GM21390 (cell line): ENCODE measurements around the gene TAS2R1.
"Not testable (repeated sequence)": the region's sequence is repeated elsewhere in the genome, so short reads cannot be mapped to it uniquely, and the experiment has no call there.

Experiments used
- ATAC-seq: cut with Tn5 transposase; IDR thresholded peaks from one replicate; pipeline ENCODE4 v1.9.1; 2021; ENCODE audit not compliant: unreplicated experiment

TAS2R1 gene

GRCh38 chr5:9623661-9624060, 6.5 kb downstream of the TAS2R1 start:
- ATAC-seq, result no peak

DNA sequence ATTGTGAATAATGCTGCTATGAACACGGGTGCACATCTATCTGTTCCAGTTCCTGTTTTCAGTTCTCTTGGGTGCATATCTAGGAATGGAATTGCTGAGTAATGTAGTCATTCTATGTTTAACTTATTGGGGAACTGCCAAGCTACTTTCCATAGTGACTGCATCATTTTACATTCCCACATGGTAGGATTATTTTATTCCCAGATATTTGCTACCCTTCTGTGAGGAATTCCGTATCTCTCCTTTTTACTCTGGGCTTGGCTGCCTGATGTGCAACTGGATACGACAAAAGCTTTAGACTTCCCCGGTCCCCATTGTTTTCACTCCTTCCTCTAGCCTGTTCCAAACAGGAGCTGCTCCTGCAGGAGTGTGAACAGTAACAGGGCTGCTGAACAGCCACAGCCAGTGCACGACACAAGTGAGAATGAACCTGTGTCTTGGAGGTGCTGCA, 7.2 kb downstream of the TAS2R1 start:
- no peak for ATAC-seq

DNA sequence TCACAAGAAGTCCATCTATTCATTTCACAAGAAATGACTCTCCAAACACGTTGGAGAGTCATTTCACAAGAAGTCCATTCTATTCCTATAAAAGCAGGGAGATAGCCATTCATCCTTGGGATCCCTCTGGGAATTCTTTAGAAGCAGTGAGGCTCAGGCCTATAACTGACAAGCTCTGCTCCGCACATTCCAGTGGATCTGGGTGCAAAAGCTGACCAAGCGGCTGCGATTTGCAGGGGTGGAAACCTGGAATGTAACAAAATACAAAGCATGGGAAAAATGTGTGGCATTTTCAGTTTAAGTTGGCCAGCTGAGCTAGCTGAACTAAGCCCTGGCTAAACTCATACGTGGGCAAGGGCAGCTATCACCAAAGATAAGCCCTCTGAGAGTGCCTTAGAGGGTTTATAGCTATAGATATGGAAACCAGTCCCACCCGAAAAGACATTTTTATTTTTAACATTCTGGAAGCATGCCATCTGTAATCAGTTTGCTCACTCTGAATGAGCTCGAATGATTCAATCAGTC, 8.7 kb downstream of the TAS2R1 start:
- ATAC-seq, result no peak

DNA sequence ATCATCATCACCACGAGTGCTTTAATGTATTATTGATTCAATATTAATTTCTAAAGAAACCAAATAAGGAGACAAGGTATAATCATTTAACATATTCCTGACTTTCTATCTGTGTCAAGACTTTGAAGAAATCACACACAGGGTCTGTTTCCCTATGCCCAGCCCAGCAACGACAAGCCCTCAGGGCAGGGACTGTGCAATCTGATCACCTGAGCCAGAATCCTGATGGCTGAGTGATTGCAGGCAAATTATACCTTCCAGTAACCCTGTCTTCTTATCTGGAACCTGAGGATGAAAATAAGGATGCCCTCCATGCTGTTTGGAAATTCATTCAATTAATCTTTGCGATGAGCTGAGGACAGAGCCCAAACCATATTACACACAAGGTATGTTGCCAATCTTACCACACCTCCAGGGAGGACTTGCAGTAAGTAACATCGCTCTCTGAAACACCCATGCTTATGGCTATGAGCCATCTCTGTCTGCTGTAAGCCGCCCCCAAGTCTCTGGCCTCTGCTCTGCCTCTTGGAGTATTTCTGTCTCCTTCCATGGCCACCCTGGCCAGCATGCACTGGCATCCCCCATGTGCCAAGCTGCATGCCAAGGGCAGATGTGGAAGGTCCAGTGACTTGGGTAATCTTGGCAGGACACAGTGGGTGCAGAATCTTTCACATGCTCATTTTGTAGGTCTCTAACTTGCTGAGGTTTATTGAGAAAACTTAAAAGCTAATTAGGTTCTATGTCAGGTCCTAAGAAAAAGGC, 10.6 kb downstream of the TAS2R1 start:
- ATAC-seq, result no peak

DNA sequence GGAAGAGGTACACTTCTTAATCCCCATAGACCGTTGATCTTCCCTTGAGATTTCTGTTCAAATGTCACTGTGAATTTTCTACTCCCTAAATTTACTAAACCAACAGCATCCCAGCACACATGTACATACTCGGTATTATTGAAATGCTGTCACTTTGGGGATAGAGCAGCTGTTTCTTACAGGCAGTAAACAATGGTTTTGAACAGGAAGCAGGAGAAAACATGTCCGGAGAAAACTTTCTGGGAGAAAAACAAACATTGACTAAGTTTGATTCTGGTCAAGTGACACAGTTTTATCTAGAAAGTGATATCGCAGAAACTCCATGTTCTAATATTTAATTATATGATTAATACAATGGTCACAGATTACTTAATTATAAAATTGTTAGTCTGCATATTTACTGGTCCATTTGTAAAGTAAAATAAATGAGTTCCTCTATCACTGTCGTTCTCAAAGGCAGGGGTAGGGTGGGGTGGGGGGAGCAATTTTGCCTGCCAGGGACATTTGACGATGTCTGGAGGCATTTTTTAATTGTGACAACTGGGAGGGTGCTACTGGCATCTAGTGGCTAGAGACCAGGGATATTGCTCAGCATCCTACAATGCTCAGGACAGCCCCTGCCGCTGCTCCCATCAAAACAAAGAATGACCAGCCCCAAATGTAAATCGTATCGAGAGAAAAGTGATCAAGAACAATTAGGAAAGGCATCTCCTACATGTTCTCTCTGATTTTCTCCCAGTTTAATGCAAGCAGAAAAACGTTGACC, 12.2 kb downstream of the TAS2R1 start:
- ATAC-seq, result no peak

DNA sequence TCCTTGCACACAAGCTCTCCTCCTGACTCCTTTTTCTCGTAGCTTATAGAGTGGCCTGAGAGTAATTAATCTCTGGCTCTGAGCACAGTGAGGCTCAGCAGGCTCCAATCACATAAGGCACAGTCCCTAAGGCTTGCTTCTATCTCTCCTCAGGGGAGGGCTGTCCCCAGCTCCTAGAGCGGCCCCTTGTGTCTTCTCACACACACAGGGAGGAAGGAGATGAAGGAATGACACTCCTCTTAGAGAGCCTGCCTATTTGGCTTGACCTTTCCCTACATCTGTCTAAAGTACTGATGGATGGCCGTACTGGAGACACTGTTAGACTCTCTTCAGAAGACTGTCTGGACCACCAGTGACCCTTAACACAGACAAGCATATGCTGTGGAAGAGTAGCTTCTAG, 12.9 kb downstream of the TAS2R1 start:
- ATAC-seq, result no peak

DNA sequence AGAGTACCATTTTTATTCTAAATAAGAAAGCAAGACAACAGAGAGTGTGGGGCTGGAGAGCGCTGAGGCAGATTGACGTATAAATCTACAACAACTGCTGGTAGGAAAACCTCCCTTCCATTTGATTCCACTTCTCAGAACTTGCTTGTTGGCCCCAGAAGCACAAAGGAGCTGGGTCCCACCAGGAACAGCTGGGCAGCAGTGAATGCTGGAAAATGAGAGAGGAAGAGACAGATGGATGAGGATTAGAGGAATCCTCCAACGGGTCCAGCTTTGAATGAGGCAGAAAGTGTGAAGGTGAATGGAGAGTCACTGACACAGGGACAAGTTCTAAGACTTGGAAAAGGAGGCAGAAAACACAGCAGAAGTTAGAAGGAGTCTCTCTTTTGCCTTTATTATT, 14.8 kb downstream of the TAS2R1 start:
- no peak for ATAC-seq

GRCh38 chr5:9613360-9613759, 16.8 kb downstream of the TAS2R1 start:
- no peak for ATAC-seq

- ATAC-seq, result no peak
Observed at GRCh38 chr5:9610969-9611368, 19.2 kb downstream of the TAS2R1 start.

DNA sequence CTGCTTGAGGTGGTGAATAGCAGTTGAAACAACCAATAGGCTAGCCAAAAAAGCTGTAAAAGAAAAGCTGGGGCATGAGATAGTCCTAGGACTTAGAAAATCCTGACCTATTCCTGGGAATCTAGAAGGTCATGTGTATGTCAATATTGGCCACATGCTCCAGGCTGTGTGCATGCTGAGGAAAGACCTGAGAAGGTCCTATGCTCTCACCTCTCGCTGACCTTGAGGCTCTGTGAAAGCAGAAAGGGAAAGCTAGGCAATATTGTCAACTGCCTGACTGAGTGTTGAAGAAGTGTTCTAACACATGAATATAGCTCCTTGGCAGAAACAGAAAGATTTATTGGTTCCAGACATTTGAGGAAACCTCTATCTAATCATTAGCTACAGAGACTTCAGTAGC, 19.8 kb downstream of the TAS2R1 start:
- ATAC-seq, result no peak

GRCh38 chr5:9608093-9608492, 22.1 kb downstream of the TAS2R1 start:
- no peak for ATAC-seq

GRCh38 chr5:9605041-9605838, 24.9 kb downstream of the TAS2R1 start:
- ATAC-seq, result no peak

DNA sequence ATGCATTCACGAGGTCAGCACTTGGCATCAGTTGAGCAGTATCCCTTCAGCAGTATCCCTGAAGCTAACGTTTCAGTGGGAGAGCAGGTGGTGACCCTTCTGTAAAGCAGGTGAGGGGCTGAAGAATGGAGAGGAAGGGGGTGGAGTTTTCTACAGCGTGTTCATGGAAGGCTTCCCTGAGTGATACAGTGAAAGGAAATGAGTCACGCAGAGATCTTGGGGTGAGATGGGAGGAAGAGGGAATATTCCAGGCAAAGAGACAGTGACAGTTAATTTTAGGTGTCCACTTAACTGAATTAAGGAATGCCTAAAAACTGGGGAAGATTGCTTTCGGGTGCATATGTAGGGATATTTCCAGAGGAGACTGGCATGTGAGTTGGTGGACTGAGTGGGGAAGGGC, 25.7 kb downstream of the TAS2R1 start:
- no peak for ATAC-seq

DNA sequence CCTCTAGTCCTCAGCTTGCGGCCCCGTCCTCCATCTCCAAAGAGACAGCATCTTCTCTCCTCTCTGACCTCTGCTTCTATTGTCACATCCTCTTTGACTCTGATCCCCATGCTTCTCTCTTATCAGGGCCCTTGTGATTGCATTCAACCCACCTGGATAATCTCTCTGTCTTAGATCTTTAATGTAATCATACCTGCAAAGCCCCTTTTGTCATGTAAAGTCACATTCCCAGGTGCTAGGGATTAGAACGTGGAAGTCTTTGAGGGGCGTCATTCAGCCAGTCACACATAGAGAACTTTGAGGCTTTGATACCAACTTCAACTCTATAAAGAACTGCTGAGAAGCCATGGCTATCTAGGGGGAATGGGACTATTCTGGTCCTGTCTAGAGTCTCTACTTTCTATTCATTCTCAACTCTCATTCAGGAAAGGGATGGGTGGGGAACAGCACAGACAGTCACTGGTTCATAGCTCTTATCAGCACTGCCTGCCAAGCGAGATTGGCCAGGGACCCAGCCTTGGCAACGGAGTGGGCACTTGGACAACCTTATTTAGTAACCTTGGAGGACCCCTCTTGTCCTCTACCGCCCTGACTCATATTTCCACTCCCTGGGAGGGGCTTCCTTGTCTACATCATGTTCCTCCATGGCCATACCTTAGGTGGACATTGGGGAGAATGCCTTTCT, 29.0 kb downstream of the TAS2R1 start:
- ATAC-seq, result no peak

GRCh38 chr5:9599391-9599790, 30.8 kb downstream of the TAS2R1 start:
- no peak for ATAC-seq

DNA sequence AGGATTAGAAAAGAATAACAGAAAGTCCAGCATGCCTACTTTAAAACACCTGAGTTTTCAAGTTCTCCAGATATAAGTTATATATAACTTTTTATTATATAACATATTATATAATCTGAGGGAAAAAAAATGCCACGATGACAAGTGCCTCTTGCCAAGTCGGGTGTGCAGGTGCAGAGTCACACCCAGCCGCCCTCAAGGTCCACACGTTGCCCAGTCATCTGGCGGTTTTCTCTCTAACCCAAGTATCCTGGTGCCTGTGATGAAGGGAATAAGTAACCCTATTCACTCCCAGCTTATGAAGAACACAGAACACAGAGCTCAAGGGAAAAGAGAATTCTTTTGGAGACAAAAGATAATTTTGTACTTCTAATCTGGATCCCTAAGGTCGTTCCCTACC, 31.8 kb downstream of the TAS2R1 start:
- not testable (repeated sequence) for ATAC-seq

DNA sequence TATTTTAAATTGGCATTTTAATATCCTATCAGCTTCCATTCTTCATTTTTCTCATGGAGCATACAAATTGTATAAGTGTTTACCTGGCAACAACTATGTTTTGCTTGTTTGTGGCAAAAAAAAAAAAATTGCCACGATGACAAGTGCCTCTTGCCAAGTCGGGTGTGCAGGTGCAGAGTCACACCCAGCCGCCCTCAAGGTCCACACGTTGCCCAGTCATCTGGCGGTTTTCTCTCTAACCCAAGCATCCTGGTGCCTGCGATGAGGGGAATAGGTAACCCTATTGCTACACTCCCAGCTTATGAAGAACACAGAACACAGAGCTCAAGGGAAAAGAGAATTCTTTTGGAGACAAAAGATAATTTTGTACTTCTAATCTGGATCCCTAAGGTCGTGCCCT, 32.8 kb downstream of the TAS2R1 start:
- ATAC-seq, result not testable (repeated sequence)

DNA sequence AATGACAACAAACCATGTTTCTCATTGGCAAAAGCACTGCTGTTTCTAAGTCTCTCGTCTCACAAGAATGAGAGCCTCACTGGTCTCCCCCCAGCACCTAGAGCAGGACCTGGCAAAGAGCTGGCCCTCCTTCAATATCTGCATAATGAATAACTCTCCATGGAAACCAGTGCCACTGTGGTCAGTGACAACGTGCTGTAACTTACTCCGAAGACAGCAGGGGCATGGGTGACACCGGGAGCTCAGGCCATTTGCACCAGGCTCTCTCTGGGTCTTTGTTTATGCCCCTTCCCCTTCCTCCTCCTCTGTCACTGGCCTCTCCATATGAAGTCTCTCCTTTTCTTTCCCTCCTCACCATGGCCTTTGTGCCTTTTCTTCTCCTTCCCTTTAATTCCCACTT, 33.3 kb downstream of the TAS2R1 start:
- no peak for ATAC-seq

- ATAC-seq, result no peak
Observed at GRCh38 chr5:9596171-9596780, 33.9 kb downstream of the TAS2R1 start.

- no peak for ATAC-seq
Observed at GRCh38 chr5:9594913-9595312, 35.2 kb downstream of the TAS2R1 start.
